Measurements from ENCODE around the gene PCK1. TPM values are rescaled to one million over a fixed set of nuclear protein-coding genes. Genes with fewer than 3 reads are reported as not detected.

Gene PCK1
- total and polyA plus RNA-seq, 2 of the 13 experiments (the other 11 are each of a cell fraction or from before 2014, with no cell fraction given): 6.5 to 12.6 TPM

- TF ChIP-seq E2F2 (CRISPR knock-in tag; IDR thresholded peaks at IDR 0.05; ENCODE audit: borderline replicate concordance) (no peak), ZEB1 (IDR thresholded peaks at IDR 0.05; ENCODE audit: insufficient replicate concordance, low read depth) (no peak), ZNF792 (CRISPR knock-in tag; IDR thresholded peaks at IDR 0.05) (no peak), MAZ (IDR thresholded peaks at IDR 0.05; ENCODE audit: borderline replicate concordance, low read depth, low read length) (peak; percentile 65; the same call in 1 of the 2 replicates), MAZ (CRISPR knock-in tag; IDR thresholded peaks at IDR 0.05; ENCODE audit: low read depth) (no peak), ZZZ3 (CRISPR knock-in tag; IDR thresholded peaks at IDR 0.05; ENCODE audit: borderline replicate concordance) (peak; percentile 55; the same call in 1 of the 2 replicates), FOXP1 (IDR thresholded peaks at IDR 0.05) (no peak), FOXP1 (CRISPR knock-in tag; IDR thresholded peaks at IDR 0.05) (peak; percentile 66), ZIK1 (CRISPR knock-in tag; IDR thresholded peaks at IDR 0.05; ENCODE audit: borderline replicate concordance, low read depth) (0 out of 2 replicates have a peak, but pooled peaks have one; percentile 66), HNRNPUL1 (IDR thresholded peaks at IDR 0.05; ENCODE audit: low read depth, low read length) (no peak), ZBTB43 (CRISPR knock-in tag; conservative IDR thresholded peaks at IDR 0.05) (0 out of 2 replicates have a peak, but pooled peaks have one; percentile 43), ZNF841 (CRISPR knock-in tag; IDR thresholded peaks at IDR 0.05; ENCODE audit: borderline replicate concordance) (no peak), ETS1 (CRISPR knock-in tag; IDR thresholded peaks at IDR 0.05) (no peak; the same call in 1 of the 2 replicates), CCAR2 (optimal IDR thresholded peaks at IDR 0.05; ENCODE audit: low read depth, low read length) (no peak), ZMYM3 (CRISPR knock-in tag; IDR thresholded peaks at IDR 0.05) (peak; percentile 94), HDAC6 (IDR thresholded peaks at IDR 0.05; ENCODE audit: low read depth, low read length) (no peak), TCF7 (IDR thresholded peaks at IDR 0.05; ENCODE audit: low read depth) (no peak), EHMT2 (IDR thresholded peaks at IDR 0.05; ENCODE audit: borderline replicate concordance, low read depth, low read length) (no peak; the same call in 1 of the 2 replicates), MBNL3 (CRISPR knock-in tag; conservative IDR thresholded peaks at IDR 0.05) (no peak), ZNF251 (CRISPR knock-in tag; IDR thresholded peaks at IDR 0.05) (no peak), SCMH1 (CRISPR knock-in tag; IDR thresholded peaks at IDR 0.05; ENCODE audit: borderline replicate concordance) (no peak), ZNF232 (CRISPR knock-in tag; IDR thresholded peaks at IDR 0.05; ENCODE audit: borderline replicate concordance) (no peak), ELF3 (CRISPR knock-in tag; IDR thresholded peaks at IDR 0.05) (peak; percentile 48; the same call in 1 of the 2 replicates), CEBPB (IDR thresholded peaks at IDR 0.05; ENCODE audit: borderline replicate concordance, low read depth, low read length) (no peak), ZNF589 (CRISPR knock-in tag; conservative IDR thresholded peaks at IDR 0.05) (no peak), ZNF761 (CRISPR knock-in tag; conservative IDR thresholded peaks at IDR 0.05) (no peak), SP4 (CRISPR knock-in tag; IDR thresholded peaks at IDR 0.05) (no peak), ONECUT2 (CRISPR knock-in tag; IDR thresholded peaks at IDR 0.05) (0 out of 2 replicates have a peak, but pooled peaks have one; percentile 13), SALL1 (CRISPR knock-in tag; IDR thresholded peaks at IDR 0.05) (peak; percentile 95), SNAI1 (CRISPR knock-in tag; IDR thresholded peaks at IDR 0.05; ENCODE audit: borderline replicate concordance) (no peak)
These were observed 25.5 kb downstream of the PCK1 start (continued) for GRCh38 chr20:57586370-57586793.
